Loucy (cell line): ENCODE measurements around the gene ST8SIA5.

Experiments
- EZH2phosphoT487 ChIP-seq: fragments of 200-600 bp; IDR thresholded peaks from 2 replicates; pipeline ENCODE4 v1.6.1; 2018; ENCODE audit warnings: antibody characterized with exemption, mild to moderate bottlenecking, moderate library complexity, borderline replicate concordance
- TF ChIP-seq, protein P1 (sequence below): fragments of 200-600 bp; sonication (generic); conservative IDR thresholded peaks from 2 replicates; pipeline ENCODE4 v1.5.1; 2014; ENCODE audit warnings: mild to moderate bottlenecking, antibody characterized with exemption, low read length

DNA sequence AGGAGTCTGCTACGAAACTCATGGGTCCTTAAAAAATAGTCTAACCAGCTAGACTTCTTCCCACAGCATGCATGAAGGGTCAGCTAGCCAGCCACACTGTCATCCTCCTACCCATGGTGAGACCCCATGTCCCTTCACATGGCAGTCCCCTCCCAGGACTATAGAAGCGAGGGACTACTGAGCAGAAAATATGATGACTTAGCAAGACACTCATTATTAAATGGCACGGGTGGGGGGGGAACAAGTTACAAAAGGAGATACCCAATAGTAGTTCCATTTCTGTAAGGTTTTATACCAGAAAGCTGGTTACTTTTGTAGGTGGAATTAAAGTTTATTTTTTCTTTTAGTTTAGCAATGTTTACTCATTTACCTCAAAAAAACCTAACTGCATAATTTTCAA, 31.5 kb downstream of the ST8SIA5 start:
- TF ChIP-seq, protein P1, sequence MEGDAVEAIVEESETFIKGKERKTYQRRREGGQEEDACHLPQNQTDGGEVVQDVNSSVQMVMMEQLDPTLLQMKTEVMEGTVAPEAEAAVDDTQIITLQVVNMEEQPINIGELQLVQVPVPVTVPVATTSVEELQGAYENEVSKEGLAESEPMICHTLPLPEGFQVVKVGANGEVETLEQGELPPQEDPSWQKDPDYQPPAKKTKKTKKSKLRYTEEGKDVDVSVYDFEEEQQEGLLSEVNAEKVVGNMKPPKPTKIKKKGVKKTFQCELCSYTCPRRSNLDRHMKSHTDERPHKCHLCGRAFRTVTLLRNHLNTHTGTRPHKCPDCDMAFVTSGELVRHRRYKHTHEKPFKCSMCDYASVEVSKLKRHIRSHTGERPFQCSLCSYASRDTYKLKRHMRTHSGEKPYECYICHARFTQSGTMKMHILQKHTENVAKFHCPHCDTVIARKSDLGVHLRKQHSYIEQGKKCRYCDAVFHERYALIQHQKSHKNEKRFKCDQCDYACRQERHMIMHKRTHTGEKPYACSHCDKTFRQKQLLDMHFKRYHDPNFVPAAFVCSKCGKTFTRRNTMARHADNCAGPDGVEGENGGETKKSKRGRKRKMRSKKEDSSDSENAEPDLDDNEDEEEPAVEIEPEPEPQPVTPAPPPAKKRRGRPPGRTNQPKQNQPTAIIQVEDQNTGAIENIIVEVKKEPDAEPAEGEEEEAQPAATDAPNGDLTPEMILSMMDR: no peak
- no peak for TF ChIP-seq EZH2phosphoT487
